Cardiac septum (tissue), 1 donor: ENCODE measurements around the gene SIPA1L3. TPM values are rescaled to one million over a fixed set of nuclear protein-coding genes. Genes with fewer than 3 reads are reported as not detected.
"Not testable (repeated sequence)": the region's sequence is repeated elsewhere in the genome, so short reads cannot be mapped to it uniquely, and the experiment has no call there.

Experiments
- DNase-seq: peaks from one replicate; pipeline ENCODE4 v3.0.0-alpha.2; 2020; ENCODE audit warnings: low spot score
- intact Hi-C: fragments of 100-400 bp; cut with DNase I; formaldehyde crosslinking; loops from one replicate; pipeline ENCODE4 v1.14.0; 2022
- total RNA-seq: library from RNA; stranded (reverse); fragmentation: NEBNext Ultra II Directional; extraction: Animal tissue kit (Norgen Biotek cat#: 25700); gene quantifications from one replicate; pipeline ENCODE4 v1.2.1, GENCODE V29; 2021
- donor health status: DM: no; HTN: no; CAD: no.

The SIPA1L3 gene
- total RNA-seq, 1 donor from 2014 or later, result 14.0 TPM

GRCh38 chr19:38228491-38229439, 321.8 kb downstream of the SIPA1L3 start:
- intact Hi-C loops, result loop anchor here (2.0 to 5.0 kb wide), 2 partner anchors 86 to 330 kb away; no protein-coding TSS in a partner anchor
- no peak for DNase-seq

GRCh38 chr19:38229585-38230073, 322.6 kb downstream of the SIPA1L3 start:
- intact Hi-C loops, result loop anchor here (2.0 to 5.0 kb wide), 2 partner anchors 87 to 331 kb away; no protein-coding TSS in a partner anchor
- no peak for DNase-seq

GRCh38 chr19:38230506-38231133, 323.6 kb downstream of the SIPA1L3 start:
- DNase-seq, intact Hi-C loops: not testable (repeated sequence)

DNA sequence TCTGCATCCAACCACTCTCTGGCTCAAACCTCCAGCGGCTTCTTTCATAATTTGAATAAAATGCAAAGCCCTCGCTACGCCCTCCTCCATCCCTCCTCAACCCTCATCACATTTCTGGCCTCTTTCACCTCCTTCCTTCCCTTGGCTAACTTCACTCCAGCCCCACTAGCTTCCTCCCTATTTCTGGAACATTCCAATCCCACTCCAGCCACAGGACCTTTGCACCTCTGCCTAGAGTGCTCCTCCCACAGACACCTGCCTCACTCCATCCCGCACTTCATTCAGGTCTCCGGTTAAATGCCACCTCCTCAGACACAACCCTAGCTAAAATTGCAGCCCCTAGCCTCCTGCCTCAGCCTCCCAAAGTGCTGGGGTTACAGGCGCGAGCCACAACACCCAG, 324.9 kb downstream of the SIPA1L3 start:
- intact Hi-C loops, result no loop called here

DNA sequence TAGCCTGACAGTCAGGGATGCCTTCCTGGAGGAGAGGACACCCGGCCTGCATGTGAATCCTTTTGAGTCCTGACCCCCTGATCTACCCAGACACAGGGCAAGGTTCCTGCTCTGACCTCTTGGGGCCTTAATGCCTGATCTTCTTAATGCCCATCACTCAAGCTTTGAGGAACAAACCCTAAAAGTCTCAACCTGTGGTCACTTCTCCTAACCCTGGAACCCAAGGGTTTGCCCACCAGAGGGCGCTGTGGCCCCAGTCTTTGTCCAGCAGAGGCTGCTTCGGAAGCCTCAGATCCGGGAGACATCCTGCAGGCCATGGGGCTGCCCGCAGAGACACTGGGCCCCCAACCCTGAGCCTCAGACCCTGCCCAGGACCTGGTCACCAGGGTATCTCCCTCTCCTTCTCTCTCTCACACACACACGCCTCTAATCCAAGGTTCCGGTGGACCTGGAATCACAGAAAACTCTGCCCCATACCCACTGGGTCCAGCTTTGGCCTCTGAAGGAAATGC, 326.8 kb downstream of the SIPA1L3 start:
- intact Hi-C loops, result loop anchor here (2.0 kb wide), 1 partner anchor 101 kb away; the partner anchor contains the start of gene CATSPERG
- peak; percentile 89 for DNase-seq

More for the DNA sequence above, 324.9 kb downstream of the SIPA1L3 start:
- DNase-seq, result no peak

GRCh38 chr19:38234615-38235014, 327.6 kb downstream of the SIPA1L3 start:
- DNase-seq, result no peak
- intact Hi-C loops, result loop anchor here (2.0 kb wide), 1 partner anchor 100 kb away; the partner anchor contains the start of gene CATSPERG

GRCh38 chr19:38239816-38240215, 332.8 kb downstream of the SIPA1L3 start:
- intact Hi-C loops, result no loop called here
- no peak for DNase-seq

DNA sequence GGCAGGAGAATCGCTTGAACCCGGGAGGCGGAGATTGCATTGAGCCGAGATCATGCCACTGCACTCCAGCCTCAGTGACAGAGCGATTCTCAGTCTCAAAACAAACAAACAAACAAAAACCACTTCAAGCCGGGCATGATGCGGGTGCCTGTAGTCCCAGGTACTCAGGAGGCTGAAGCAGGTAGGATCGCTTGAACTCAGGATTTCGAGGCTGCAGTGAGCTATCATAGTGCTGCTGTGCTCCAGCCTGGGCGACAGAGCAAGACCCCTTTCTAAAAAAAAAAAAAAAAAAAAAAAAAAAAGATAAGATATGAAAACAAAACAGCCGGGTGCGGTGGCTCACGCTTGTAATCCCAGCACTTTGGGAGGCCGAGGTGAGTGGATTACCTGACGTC, 336.3 kb downstream of the SIPA1L3 start:
- DNase-seq, result no peak
- intact Hi-C loops, result no loop called here

DNA sequence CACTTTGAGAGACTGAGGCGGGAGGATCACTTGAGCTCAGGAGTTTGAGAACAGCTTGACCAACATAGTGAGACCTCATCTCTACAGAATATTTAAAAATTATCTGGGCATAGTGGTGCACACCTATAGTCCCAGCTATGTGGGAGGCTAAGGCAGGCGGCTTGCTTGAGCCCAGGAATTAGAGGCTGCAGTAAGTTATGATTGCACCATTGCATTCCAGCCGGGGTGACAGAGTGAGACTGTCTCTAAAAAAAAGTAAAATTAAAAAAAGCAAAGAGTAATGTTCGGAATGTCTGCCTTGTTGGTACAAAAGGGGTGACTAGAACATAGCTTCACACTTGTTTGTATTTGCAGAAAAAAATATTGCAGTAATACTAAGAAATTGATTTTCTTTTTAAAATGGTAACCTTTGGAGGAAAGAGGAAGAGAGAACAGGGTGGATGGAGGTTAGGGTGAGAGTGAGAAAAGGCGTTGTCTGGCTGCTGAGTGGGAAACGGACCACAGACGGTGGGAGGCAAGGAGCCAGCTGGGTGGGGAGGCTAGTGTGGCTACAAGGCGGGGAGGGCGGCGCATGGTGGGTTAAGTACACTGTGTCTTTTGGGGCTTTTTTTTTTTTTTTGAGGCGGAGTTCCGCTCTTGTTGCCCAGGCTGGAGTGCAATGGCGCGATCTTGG, 339.0 kb downstream of the SIPA1L3 start:
- intact Hi-C loops, result loop anchor here (5.0 kb wide), 1 partner anchor 76 kb away; no protein-coding TSS in a partner anchor
- DNase-seq, result no peak

GRCh38 chr19:38247126-38247525, 340.1 kb downstream of the SIPA1L3 start:
- DNase-seq, result no peak
- intact Hi-C loops, result loop anchor here (5.0 kb wide), 1 partner anchor 75 kb away; no protein-coding TSS in a partner anchor

DNA sequence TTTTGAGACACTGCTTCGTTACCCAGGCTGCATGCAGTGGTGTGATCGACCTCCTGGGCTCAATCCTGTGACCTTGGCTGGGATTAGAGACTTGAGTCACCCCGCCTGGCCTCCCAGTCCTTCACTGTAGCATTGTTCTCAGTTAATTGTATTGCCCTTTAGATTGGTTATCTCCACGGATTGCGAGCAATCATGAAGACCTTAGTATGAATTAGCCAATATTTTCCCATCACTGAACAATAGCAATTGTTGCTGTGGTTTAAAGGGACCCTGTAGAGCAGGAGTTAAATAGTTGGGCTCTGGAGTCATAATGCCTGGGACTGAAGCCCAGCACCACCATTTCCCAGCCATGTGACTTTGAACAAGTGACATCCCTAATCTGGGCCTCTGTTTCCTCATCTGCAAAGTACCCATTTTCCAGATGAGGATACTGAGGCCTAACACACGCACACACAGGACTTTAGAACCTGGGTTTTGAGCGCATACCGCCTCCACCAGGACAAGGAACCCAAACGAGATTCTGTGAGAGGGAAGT, 340.8 kb downstream of the SIPA1L3 start:
- intact Hi-C loops, result loop anchor here (5.0 kb wide), 1 partner anchor 74 kb away; no protein-coding TSS in a partner anchor
- no peak for DNase-seq

DNA sequence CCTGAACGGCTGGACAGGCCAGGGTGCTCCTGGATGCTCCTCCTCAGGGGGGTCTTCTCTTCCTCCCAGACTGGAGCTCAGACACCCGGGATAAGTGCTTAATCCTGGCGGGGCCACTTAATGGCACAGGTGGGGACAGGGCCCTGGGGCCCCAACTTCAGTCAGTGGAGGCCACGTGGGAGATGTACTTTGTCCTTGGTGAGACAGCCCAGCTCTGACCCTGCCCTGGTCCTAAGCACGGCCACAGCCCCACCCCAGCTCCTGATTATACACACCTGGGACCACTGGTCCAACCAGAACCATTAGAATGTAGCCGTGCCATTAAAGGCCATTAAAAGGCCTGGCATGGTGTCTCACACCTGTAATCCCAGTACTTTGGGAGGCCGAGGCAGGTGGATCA, 341.4 kb downstream of the SIPA1L3 start:
- DNase-seq, result no peak
- intact Hi-C loops, result loop anchor here (5.0 kb wide), 1 partner anchor 74 kb away; no protein-coding TSS in a partner anchor

GRCh38 chr19:38250428-38250820, 343.4 kb downstream of the SIPA1L3 start:
- intact Hi-C loops, result no loop called here

GRCh38 chr19:38250821-38251563, 344.0 kb downstream of the SIPA1L3 start:
- intact Hi-C loops, result no loop called here
- peak; percentile 84 for DNase-seq

More at GRCh38 chr19:38250428-38250820, 343.4 kb downstream of the SIPA1L3 start:
- no peak for DNase-seq

GRCh38 chr19:38251564-38252051, 344.6 kb downstream of the SIPA1L3 start:
- no peak for DNase-seq
- intact Hi-C loops, result no loop called here

DNA sequence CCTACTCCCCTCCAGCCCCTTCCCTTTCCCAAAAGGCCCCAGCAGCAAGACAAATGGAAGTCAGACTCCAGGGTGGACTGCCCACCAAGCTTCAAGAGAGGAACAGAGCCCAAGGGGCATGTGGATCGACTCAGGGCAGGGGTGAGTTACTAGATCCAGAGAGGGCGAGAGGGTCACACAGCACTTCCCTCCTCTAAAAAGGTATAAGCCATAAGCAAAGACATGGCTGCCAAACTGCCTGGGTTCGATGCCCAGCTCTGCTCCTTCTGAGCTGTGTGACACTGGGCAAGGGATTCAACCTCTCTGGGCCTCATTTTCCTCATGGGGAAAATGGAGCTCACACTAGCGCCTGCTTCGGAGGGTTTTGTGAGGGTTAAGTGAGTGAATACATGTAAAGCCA, 345.4 kb downstream of the SIPA1L3 start:
- intact Hi-C loops, result no loop called here
- DNase-seq, result no peak

DNA sequence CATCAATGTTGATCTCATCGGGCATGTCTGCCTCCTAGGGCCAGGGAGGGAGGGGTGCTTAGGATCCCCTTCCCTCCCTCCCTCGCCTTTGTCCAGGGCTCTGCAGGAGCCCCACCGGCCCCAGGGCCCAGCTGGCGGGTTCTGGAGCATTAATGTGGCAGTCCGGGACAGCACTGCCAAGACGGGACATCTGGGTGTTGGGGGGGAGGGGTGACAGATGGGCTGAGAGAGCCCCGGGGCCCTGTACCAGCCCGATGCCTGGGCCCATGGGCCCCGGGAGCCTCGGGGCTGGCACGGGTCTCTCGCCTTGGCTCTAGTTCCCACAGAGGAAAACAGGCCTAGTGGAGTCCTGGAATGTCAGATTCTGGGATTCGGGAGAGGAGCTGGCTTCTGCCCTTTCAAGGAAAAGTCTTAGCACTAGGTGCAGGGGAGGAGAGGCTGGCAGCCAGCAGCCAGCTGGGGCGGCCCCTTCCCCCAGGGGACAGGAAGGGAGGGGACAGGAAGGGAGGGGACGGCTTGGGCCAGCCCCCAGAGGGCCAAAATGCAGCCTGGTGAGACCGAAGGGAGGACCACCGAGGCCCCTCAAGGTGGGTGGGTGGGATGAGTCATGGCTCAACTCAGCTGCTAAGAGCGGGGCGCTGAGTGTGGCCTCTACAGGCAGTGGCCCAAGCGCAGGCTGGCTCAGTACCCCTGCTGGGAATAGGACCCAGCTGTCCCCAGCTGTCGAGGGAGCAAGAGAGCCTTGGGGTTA, 346.1 kb downstream of the SIPA1L3 start:
- peak; percentile 81 for DNase-seq
- intact Hi-C loops, result no loop called here
